Activated T-cell treated with anti-CD3 and anti-CD28 coated beads for 1 hour (primary cell): Measurements from ENCODE around the gene SGMS1.

ENCODE experiments used
- DNase-seq: peaks from one replicate; pipeline ENCODE4 v3.0.0-alpha.2; 2020; ENCODE audit warnings: low read depth

SGMS1 gene

GRCh38 chr10:50613150-50613549 is 10.6 kb downstream of the SGMS1 start:
- no peak for DNase-seq

- no peak for DNase-seq
Measured at GRCh38 chr10:50610368-50610767, 13.4 kb downstream of the SGMS1 start.

DNA sequence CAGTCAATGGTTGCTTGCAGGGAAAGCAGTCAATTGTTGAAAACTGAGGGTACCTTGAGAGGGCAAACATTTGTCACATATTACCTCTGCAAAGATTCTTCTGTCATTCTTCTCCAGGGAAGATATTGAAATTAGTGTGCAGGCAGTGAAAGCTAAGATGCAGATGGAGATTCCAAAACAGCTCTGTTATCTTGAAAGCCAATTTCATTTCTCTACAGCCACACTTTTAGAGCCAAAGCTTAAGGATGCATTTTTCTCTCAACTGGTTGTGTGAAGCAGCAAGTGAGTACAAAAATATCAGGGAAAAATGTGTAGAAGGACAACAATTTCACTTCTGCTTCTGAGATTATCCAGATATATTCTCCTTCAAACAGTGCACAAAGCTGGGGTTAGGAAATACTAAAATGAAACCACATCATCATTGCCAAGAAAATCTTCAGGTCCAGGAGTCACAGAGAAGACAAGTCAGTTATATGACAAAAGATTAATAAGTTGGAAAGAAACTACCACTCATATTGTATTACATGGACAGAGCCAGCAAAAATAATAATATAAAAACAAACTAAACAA is 16.3 kb downstream of the SGMS1 start:
- no peak for DNase-seq

DNA sequence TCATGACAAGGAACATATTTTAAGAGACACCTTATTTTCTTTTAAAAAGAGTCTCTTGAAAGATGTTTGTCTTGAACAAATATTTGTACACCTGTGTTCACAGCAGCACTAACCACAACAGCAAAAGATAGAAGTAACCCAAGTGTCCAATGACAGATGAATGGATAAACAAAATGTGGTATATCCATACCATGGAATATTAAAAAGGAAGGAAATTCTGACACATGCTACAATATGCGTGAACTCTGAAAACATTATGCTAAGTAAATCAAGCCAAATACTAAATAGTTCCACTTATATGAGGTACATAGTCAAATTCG is 17.8 kb downstream of the SGMS1 start:
- DNase-seq = no peak

DNA sequence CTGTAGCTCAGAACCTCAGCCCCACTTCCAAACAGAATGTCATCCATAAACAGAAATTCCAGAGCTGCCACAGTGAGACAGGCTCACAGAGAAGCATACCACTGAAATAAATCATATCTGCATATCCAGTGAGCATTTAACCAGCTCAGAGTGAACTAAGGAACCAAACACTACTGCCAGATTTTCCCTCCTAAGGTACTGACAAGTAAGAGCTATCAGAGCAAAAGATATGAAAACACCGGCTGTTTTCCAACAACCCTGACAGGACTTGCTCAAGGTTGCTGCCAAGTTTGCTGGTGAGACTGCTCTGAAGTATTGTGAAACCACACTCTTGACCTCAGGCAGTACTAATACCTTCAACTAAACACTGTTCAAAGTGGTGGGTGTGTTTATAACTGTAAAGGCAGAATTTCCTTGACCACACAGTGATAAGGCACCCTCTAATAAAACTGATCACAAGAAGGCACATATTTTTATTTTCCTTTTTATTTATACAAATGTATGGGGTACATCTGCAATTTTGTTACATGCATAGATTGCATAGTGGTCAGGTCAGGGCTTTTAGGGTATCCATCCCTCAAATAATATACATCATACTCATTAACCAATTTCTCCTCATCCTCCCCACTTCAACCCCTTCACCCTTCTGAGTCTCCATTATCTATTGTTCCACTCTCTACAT is 18.3 kb downstream of the SGMS1 start:
- no peak for DNase-seq

GRCh38 chr10:50604809-50605208 is 18.9 kb downstream of the SGMS1 start:
- DNase-seq = no peak

DNA sequence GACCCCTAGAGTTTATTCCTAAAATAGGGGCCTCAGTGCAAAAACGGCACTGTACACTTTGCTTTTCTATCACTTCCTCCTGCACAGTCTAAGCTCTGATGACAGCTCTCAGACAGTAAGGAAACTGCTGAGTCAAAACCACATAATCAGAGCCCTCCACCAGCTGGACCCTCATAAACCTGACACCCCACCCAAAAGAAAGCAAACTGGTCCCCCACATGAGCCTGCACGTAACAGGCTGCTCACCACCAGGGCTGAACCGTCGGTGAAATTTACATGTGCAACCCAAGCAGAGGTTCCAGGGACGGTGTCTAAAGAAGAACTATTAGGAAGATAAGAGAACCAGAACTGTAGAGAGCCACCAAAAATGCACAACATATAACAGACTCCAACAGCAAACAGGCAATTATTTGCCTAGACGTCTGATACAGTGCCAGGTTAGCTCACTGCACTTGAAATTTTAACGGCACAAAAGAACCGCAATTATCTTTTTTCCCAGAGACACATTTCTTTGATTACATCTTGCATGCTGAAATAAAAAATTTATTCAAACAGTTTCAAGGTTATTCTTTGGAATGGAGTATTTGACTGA is 19.6 kb downstream of the SGMS1 start:
- DNase-seq = no peak

GRCh38 chr10:50603151-50603850 is 20.5 kb downstream of the SGMS1 start:
- no peak for DNase-seq

DNA sequence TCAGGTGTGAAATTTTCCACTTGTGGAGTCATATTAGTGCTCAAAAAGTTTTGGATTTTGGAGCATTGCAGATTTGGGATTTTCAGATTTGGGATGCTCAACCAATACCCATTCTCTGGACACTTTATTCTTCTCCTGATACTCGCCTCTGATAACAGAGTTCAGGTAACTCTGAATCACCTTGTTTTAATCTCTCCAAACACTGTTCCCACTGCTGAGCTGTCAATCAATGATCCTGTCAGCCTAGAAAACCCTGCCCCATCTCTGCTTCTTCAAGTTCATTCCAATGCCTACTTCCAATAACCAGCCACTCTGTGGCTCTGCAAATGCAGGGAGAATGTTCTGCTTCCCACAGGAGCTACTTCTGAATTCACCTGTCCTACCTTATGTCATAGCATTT is 21.8 kb downstream of the SGMS1 start:
- no peak for DNase-seq

DNA sequence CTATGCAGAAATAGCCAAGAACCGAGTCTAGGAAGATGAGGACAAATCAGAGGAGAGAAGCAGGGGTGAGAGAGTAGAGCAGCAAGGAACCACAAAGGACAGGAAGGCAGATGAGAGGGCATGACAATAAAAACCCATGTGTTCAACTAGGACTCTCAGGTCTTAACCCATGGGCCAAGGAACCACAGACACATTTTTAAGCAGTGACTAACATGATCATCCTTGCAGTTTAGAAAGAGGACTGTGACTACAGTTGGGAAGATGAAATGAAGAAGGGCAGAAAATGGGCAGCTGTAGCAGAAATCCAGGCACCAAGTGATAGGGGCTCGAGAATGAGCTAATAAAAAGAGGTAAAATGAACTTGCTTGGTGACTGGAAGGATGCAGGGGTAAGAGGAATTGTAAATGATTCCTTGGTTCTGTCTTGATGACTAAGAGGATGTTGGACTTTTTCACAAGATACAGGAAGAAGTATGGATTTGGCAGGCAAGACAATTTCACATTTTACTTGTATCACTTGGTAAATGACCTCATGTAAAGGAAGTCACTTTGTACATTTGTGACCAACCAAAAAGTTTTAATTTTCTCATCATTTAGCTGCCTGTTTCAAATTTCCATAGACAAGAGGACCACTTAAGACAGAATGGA is 22.8 kb downstream of the SGMS1 start:
- no peak for DNase-seq

GRCh38 chr10:50600286-50600685 is 23.5 kb downstream of the SGMS1 start:
- DNase-seq = no peak

DNA sequence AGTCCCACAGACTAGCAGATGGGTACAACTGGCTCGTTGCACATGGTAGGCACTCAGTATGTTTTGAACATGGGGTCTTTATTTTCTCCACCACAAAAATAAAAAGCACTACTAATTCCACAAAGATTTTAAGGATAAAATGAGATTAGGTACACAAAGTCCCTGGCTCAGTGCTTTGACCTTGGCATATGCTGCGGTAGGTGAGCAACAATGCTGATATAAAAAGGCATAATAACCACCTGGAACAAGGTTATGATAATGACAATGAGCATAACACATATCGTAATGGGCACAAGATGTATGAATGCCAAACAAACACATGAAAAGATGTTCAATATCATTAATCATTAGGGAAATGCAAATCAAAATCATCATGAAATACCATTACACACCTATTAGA is 26.9 kb downstream of the SGMS1 start:
- DNase-seq = no peak

- DNase-seq = no peak
Measured at GRCh38 chr10:50596456-50596855, 27.3 kb downstream of the SGMS1 start.

GRCh38 chr10:50595785-50596184 is 28.0 kb downstream of the SGMS1 start:
- DNase-seq = no peak

DNA sequence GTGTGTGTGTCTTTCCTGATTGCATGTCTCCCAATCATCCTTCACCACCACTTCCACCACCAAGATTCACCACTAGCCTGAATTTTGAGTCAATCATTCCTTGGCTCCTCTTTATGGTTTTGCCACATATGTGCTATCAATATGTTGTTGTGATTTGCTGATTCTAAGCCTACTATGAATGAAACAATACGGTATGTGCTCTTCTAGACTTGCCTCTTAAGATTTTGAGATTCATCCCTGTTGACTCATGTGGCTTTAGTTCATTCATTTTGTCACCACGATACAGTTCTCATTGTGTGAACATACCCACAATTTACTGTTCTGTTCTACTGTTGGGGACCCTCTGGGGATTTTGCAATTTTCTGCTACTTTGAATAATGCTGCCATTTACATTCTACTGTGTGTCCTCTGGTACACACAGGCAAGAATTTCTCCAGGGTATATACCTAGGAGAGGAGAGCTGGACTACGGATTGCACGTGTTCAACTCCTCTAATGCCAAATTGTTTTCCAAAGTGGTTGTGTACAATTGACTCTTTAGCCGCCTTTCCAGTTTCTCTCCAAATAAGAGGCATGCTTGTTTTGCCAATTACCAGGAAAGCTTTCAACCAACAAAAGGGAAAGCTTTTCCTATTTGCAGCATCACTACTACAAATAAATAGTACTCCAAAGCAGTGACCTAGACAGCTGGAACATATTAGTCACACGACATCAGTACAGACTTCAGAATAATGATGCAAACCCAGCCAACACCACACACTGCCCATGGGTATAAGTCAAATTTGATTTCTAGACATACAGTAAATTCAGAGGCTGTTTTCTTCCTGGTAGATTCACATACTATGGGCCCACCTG is 30.0 kb downstream of the SGMS1 start:
- no peak for DNase-seq

DNA sequence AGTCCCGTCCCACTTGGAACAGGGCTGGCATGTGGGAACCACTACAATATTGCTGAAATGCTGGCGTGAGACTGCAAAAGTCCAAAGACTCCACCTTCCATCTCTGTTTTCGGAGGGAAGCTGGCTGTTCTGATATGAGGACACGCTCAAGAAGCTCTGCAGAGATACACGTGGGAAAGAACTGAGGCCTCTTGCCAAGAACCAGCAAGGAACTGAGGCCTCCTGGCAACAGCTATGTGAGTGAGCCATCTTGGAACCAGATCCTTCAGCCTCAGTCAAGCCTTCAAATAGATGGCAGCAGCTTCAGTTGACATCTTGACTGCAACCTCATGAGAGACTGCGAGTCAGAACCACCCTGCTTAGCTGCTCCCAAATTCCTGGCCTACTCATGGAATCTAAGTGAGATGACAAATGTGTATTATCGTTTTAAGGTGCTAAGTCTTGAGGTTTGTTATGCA is 30.8 kb downstream of the SGMS1 start:
- DNase-seq = no peak

DNA sequence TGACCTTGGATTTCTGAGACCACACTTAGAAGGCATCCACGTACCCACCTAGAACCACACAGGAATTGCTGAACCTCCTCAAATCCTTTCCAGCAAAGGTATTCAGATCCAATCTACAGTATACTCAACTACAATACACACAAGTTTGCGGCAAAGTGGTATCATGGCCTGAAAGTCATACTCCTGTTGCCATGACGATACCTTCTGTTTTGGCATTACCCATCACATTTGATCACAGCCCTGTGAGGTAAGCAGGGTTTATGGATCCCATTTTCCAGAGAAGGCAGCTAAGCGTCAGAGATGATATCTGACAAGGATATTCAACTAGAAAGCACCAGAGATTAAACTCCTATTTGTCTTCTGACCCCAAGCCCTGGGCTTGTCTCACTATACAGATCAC is 32.8 kb downstream of the SGMS1 start:
- DNase-seq = no peak

- DNase-seq = no peak
Measured at GRCh38 chr10:50586740-50587088, 37.0 kb downstream of the SGMS1 start.

GRCh38 chr10:50585921-50586739 is 37.6 kb downstream of the SGMS1 start:
- no peak for DNase-seq

DNA sequence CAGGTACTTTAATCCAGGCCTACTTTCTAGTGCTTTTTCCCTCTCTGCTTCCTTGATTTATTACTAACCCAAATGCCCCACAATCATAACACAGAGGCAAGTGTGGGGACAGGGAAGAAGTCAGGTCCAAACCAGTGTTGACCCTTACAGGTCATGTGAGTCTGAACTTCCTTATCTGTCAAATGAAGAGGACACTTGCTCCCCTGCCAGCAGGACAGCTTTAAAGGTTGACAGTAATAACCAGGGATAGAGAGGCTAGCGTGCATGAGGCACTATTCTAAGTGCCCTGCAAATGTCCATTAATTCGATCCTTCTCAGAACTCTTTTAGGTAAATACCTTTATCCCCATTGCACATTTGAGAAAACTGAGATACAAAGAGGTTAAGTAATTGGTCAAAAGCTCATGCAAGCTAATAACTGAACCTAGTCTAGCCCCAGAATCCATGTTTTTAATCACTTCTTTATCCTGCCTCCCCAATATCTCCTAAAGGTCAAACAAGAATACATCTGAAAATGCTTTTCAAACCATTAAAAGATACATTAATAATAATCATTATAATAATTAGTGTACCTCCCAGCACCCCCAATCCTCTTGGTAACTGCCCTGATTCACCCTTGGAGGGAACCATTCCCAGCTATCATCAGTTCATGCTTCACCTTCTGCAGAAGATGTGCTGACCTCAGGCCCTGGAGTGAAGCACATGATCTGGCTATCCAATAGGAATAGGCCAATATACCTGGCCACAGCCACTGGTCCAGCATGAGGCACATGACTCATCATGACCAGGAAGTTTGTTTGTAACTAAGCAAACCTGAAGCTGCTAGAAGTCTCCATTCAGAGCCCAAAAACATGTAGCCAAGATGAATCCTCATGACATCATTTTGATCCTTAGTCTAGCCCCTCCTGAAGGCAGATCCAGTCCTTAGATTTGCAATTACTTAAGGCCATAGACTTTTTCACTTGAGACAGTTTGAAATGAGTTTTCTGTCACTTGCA is 40.7 kb downstream of the SGMS1 start:
- DNase-seq = no peak
